A172 (cell line): ENCODE results near the gene KCNC4. TPM values are rescaled to one million over a fixed set of nuclear protein-coding genes. Genes with fewer than 3 reads are reported as not detected.

ENCODE experiments used
- DNase-seq: peaks from one replicate; pipeline ENCODE4 v3.0.0-alpha.2; 2015; ENCODE audit warnings: low spot score
- total RNA-seq: library from RNA; depleted of rRNA; stranded (reverse); fragments of >200 nt; shearing (Covaris generic); gene quantifications from 2 replicates; pipeline ENCODE4 v1.2.3, GENCODE V29; 2014

Gene KCNC4
- total RNA-seq, 1 experiment from 2014 or later, result 1.2 TPM

- DNase-seq, result no peak
These were observed 20.5 kb downstream of the KCNC4 start for GRCh38 chr1:110230381-110231199.

DNA sequence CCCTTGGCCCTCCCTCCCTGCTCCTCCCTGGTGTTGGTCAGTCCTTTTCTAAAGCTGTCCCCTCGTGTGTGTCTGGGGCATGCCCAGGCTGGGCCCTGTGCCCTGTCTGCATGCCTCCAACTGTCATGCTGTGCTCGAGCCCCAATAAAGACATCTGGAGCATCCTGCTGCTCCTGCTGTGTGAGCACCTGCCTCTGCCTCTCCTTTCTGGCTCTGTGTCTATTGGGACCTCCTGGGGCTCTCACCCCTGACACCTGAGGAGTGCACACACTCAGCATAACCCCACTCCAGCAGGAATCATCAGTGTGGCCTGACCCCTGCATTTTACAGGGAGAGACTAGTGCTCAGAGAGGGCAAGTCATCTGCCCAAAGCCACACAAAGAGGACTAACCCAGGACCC is 23.7 kb downstream of the KCNC4 start:
- no peak for DNase-seq

- no peak for DNase-seq
These were observed 24.6 kb downstream of the KCNC4 start for GRCh38 chr1:110234691-110235090.

DNA sequence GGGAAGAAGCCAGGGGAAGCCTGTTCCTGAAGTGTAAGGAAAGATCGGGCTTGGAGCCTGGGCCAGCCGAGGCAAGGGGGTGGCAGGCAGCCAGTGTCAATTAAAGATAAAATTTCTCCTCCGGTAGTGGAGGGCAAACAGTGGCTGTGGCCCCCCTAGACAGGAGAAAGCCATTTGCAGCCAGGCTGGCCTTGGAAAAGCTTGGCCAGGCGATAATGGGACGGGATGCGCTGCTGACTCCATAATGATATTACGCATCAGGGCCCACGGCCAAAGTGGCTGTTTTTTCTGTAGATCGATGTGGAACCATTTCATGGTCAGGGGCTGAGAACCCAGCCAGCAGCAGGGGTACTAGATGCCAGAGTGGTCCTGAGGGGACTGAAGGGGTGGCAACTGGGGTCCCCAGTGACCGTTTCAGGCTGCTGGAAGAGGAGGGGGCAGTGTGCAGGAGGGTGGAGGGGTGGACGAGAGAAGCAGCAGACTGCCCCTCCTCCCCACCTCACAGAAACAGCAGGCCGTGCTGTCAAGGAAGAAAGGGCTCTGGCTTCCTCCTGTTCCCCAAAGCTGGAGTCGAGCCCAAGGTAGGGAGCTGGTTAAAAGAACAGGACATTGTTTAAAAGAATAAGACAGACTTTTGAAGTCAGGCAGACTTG is 25.2 kb downstream of the KCNC4 start:
- no peak for DNase-seq

- peak; percentile 59 for DNase-seq
These were observed 25.9 kb downstream of the KCNC4 start for GRCh38 chr1:110235834-110236682.

GRCh38 chr1:110237386-110238152 is 27.5 kb downstream of the KCNC4 start:
- no peak for DNase-seq

GRCh38 chr1:110239441-110240430 is 29.6 kb downstream of the KCNC4 start:
- DNase-seq, result no peak

DNA sequence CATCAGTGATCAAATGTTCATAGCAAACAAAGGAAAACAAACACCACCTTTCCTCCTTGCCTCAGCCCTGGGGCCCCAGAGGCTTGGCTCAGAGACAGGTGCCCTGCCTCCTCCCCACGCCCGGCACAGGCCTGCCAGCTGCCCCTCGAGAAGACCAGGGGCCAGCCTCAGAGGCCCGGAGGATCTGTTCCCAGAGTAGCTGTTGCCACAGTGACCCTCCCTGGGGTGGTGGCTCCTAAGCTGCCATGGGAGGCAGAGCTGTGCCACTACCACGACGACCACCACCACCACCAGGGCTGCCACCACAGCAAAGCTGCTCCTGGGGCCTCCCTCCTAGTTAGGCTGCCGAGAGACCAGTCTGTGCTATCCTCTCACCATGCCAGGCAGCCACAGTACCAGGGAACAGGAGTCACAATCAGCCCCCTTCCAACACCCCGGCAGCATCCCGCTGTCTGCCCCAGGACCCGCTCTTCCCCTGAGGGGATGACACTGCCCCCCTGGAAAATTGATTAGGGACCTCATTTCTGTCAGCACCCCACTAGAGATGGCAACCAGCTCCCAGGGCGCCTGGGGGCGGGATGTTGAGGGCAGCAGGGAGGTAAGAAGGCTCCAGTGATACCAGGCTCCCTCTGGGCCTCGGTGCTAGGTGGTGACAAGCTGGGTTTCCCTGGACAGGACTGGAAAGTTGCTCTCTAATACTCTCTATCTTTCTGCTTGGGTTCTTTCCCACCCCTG is 30.5 kb downstream of the KCNC4 start:
- no peak for DNase-seq

DNA sequence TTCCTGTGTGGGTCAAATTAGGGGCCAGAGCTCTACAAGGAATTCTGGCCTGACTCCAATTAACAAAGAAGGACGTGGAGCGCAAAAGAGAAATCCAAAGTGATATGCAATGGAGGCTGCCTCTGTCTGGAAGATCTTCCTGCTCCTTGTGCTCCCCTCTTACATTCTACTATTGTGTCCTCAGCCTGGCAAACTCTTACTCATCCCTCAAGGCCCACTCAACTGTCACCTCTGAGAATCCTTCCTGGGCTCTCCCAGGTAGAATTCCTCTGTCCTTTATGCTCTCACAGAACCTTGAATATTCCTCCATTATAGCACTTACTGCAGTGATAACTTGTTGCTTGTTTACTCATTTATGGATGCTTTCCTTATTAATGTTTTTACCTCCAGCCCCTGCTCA is 31.4 kb downstream of the KCNC4 start:
- no peak for DNase-seq

- DNase-seq, result no peak
These were observed 31.9 kb downstream of the KCNC4 start for GRCh38 chr1:110242062-110242461.

DNA sequence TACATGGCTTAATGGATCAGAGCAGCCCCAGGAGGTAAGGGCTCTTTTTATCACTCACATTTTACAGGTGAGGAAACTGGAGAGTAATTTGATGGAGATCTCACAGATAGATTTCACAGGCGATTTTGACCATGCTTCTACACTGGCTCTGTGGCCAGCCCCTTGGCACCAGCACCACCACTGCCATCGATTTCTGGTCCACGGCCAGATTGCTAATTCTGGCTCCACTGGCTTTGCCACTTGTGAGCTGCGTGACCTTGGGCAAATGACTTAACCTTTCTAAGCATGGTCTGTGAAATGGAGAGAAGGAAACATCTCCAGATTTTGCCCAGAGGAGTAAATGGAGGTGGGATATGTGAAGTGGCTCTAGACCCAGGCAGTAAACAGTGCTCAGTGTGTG is 32.6 kb downstream of the KCNC4 start:
- DNase-seq, result no peak

GRCh38 chr1:110243146-110243545 is 33.0 kb downstream of the KCNC4 start:
- no peak for DNase-seq

DNA sequence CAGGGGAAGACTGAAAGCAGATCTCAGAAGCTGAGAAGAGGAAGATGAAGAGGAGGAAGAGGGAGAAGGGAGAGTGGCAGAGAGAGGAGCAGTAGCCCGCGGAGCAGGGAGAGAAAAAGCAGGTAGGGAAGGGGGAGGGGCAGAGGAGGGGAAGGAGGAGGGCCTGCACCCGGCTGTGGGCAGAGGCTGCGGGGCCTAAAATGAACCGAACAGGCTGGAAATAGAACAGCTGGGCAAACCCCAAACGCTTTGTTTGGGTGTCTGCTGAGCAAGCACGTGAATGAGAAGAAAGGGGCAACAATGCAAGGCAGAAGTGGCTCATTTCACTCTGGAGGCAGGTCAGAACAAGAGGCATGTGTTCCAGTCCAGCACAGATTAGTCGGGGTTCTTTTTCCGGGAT is 33.5 kb downstream of the KCNC4 start:
- no peak for DNase-seq

DNA sequence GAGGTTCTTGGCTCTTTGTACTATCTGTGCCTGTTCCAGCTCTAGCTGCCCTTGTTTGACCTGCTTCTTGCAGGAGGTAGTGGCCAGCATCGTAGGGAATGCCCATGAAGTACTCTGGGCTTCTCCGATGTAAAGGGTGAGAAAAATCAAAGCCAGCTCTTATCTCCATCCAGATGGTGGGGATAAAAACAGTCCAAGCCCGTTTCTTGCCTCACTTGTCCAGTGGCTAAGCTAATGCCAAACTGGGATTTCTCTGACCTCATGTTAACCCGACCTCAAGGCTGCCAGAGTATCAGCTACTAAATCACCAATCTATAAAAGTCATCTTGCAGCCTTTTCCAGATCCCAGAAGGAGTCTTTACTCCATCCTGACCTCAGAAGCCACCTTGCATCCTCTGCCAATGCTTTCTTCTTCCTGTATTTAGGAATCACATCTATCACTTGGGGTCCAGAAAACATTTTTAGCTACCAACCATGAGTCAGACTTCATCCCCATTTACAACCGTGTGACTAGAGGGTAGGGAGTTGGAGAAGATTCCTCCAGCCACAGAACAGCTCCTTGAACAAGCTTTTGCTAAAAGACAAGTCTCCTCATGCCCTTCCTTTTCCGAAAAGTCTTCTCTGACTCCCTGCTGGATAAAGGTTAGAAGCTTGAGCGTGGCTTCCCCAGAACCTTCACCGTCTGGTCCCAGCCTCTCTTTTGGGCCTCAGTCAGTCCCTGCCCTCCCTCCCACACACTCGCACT is 35.9 kb downstream of the KCNC4 start:
- DNase-seq, result no peak

- DNase-seq, result no peak
These were observed 38.6 kb downstream of the KCNC4 start for GRCh38 chr1:110248746-110249145.

GRCh38 chr1:110249256-110249655 is 39.1 kb downstream of the KCNC4 start:
- DNase-seq, result no peak

- no peak for DNase-seq
These were observed 39.9 kb downstream of the KCNC4 start for GRCh38 chr1:110250008-110250407.

DNA sequence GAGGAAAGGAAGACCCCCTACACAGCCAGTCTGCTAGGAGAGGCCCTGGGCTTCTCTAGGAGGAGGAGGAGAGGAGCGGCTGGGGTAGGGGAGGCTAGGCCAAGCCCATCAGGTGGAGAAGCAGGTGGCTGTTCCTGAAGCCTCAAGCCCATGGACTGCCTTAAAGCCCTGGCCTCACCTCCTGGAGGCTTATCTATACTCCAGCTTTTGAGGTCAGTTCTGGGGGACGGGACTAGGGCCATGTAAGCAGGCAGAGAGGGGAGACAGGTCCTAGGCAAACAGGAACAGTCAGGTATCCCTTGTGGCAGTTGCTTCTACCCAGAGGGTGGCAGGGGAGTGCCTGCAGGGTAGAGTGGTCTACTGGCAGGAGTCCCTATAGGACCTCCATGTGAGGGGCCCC is 40.6 kb downstream of the KCNC4 start:
- DNase-seq, result no peak

GRCh38 chr1:110253213-110253612 is 43.1 kb downstream of the KCNC4 start:
- DNase-seq, result no peak
